ENCODE data around the gene PTGER3.

DNA sequence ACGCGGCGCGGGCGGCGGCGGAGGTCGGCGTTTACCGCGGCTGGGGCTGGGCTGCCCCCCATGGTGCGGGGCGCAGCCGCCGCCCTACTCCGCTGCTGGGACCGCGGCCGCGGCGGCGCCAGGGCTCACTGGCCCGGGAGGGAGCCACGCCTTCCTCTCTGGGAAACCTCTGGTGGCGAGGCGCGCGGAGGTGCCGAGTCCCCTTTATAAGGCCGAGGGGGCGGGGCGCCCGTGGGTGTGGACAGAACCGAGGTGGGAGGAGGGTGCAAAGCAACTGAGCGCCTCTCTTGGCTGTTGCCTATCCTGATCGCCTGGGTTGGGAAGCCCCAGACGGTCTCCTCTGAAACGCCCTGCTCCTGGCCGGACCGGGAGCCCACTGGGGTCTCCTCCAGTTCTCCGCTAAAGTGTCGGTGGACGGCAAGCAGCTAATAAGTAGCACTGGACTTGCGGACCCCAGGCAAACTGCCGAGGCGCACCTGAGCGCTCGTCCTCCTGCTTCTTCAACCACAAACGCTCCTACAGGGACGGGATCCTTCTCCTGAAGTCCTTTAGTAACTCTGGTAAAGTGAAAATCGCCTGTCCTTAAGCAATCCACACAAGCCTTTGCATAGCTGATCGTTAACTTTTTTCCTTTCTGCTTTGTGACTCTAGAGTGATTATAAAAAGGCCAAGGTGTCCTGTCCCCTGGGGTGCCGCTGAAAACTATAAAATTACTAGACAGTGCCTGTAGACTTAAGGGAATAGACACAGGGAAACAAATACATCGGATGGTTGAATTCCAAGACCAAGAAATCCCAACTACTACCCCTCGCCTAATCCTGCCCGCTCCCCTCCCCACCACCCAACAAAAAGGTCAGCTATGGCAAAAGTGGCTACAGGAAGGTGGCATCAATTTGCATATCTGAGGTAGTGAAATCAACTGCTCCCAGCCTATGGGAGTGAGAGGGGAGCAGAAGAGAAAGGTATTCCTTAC is at the start of gene PTGER3:
- TF ChIP-seq, protein P1, sequence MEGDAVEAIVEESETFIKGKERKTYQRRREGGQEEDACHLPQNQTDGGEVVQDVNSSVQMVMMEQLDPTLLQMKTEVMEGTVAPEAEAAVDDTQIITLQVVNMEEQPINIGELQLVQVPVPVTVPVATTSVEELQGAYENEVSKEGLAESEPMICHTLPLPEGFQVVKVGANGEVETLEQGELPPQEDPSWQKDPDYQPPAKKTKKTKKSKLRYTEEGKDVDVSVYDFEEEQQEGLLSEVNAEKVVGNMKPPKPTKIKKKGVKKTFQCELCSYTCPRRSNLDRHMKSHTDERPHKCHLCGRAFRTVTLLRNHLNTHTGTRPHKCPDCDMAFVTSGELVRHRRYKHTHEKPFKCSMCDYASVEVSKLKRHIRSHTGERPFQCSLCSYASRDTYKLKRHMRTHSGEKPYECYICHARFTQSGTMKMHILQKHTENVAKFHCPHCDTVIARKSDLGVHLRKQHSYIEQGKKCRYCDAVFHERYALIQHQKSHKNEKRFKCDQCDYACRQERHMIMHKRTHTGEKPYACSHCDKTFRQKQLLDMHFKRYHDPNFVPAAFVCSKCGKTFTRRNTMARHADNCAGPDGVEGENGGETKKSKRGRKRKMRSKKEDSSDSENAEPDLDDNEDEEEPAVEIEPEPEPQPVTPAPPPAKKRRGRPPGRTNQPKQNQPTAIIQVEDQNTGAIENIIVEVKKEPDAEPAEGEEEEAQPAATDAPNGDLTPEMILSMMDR (IDR thresholded peaks at IDR 0.05) = no peak
- TF ChIP-seq ZFX (IDR thresholded peaks at IDR 0.05; ENCODE audit: borderline replicate concordance) = no peak
